Right lobe of liver (tissue), 6 donors: ENCODE measurements around the gene FAM72C. TPM values are rescaled to one million over a fixed set of nuclear protein-coding genes. Genes with fewer than 3 reads are reported as not detected.
"Not testable (repeated sequence)": the region's sequence is repeated elsewhere in the genome, so short reads cannot be mapped to it uniquely, and the experiment has no call there.

Experiments
- ATAC-seq, 4 donors: fragments of 200-7000 bp; cut with Tn5 transposase; one replicate each; pipeline ENCODE4 v1.9.1; 2020; ENCODE audit warnings: mild to moderate bottlenecking in 4 of 4, moderate library complexity in 4 of 4
- DNase-seq, 3 donors: peaks; one replicate each; pipeline ENCODE4 v3.0.0-alpha.2; 2020
- H3K27ac ChIP-seq, 3 donors: fragments of 200-600 bp; one replicate each; pipeline ENCODE4 v1.8.0; 2022
- H3K27me3 ChIP-seq, 2 donors: fragments of 200-600 bp; one replicate each; pipeline ENCODE4 v1.8.0; 2022
- H3K36me3 ChIP-seq, 4 donors: fragments of 200-600 bp; sonication (generic) in 1 of 4; one replicate each; pipeline versions ENCODE4 v1.5.1 to v1.8.0; 2017 to 2022; ENCODE audit warnings: control low read depth in 1 of 4
- H3K4me1 ChIP-seq, 4 donors: fragments of 200-600 bp; sonication (generic) in 1 of 4; one replicate each; pipeline versions ENCODE4 v1.5.1 to v1.8.0; 2017 to 2022; ENCODE audit warnings: control low read depth in 1 of 4
- H3K4me3 ChIP-seq, 3 donors: fragments of 200-600 bp; one replicate each; pipeline ENCODE4 v1.8.0; 2022
- H3K9me3 ChIP-seq, 4 donors: fragments of 200-600 bp; sonication (generic) in 1 of 4; one replicate each; pipeline versions ENCODE4 v1.5.1 to v1.8.0; 2017 to 2022; ENCODE audit warnings: control low read depth in 1 of 4
- WGBS: methylation state at CpG from one replicate; pipeline ENCODE4 v1.1.6; 2018; ENCODE audit warnings: low coverage, low lambda C conversion rate; ENCODE audit not compliant: insufficient coverage; ENCODE audit errors: missing lambda C conversion rate; 5-methylcytosine and 5-hydroxymethylcytosine counted together
- intact Hi-C, 2 donors: fragments of 100-400 bp; cut with DNase I; formaldehyde crosslinking; loops; one replicate each; pipeline versions ENCODE4 v1.11.2 to v1.14.1; 2022
- long read RNA-seq: library from polyadenylated mRNA; unstranded; transcript quantifications from one replicate; pipeline ENCODE4 v2.0.0, GENCODE V29; 2019
- total RNA-seq, 6 experiments: library from RNA; depleted of rRNA in 2 of 6; stranded (reverse); fragments of >200 nt in 2 of 6; fragmentation: NEBNext Ultra II Directional in 3 of 6; extraction: Animal tissue kit (Norgen Biotek cat#: 25700) in 3 of 6; gene quantifications; one replicate each; pipeline versions ENCODE4 v1.1.0 to v1.2.4, GENCODE V29; 2016 to 2023
- donor health status: DM: no; HTN: yes; CAD: no.
- donor health status: DM: no; HTN: no; CAD: no.
- donor health status: DM: no; HTN: no; CAD: no.
- donor health status: DM: no; HTN: yes; CAD: no.
- donor health status: DM: no; HTN: yes; CAD: no.

FAM72C gene
- under 1 TPM in 2 of 6 experiments, not detected in 4; 0.17 to 0.20 TPM for total RNA-seq
- long read RNA-seq, result 0 reads

GRCh38 chr1:143971924-143972700 is at the start of gene FAM72C:
TSS of gene FAM72C (minus strand) at chr1:143971986. CDS start at chr1:143971141, 845 bp downstream.
- WGBS, result no CpG with 5 or more reads among the region's 48 CpGs
- H3K9me3 ChIP-seq, intact Hi-C loops, H3K36me3 ChIP-seq, H3K27ac ChIP-seq, H3K27me3 ChIP-seq, H3K4me3 ChIP-seq, H3K4me1 ChIP-seq, DNase-seq: not testable (repeated sequence)
- ATAC-seq, result peak; percentile 80 to 90 (median 86)

GRCh38 chr1:144020001-144020738 is 48.4 kb upstream of the FAM72C start:
- H3K4me3 ChIP-seq, H3K27me3 ChIP-seq, H3K9me3 ChIP-seq, DNase-seq, ATAC-seq, H3K27ac ChIP-seq, H3K4me1 ChIP-seq, H3K36me3 ChIP-seq, intact Hi-C loops: not testable (repeated sequence)
- 40% methylated on average over 1 of the region's 3 CpGs for WGBS

DNA sequence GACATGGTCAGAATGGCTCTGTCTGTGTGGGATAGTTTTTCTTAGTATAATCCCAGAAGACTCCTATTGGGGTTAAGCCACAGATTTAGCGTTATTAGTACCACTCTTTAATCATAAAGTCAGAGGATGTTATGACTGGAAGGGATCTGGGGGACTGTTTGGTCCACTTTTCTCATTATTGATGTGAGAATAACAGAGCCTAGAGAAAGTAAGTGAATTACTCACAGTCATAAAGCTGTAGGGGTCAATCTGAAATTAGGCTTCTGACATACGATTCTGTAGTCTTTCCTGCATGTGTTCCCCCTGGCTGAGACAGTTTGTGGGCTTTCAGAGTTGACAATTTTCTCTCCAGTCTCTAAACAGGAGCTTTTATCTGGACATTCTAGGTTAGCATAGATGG is 47.3 kb upstream of the FAM72C start:
- H3K27ac ChIP-seq, intact Hi-C loops, ATAC-seq, H3K4me3 ChIP-seq, DNase-seq, H3K36me3 ChIP-seq, H3K4me1 ChIP-seq, H3K27me3 ChIP-seq, H3K9me3 ChIP-seq: not testable (repeated sequence)
- WGBS, result no CpG with 5 or more reads among the region's 2 CpGs

GRCh38 chr1:144015180-144015966 is 43.6 kb upstream of the FAM72C start:
- ATAC-seq, result peak; percentile 52 to 78 (median 57)
- H3K36me3 ChIP-seq, DNase-seq, H3K27ac ChIP-seq, H3K4me3 ChIP-seq, intact Hi-C loops, H3K27me3 ChIP-seq, H3K4me1 ChIP-seq, H3K9me3 ChIP-seq: not testable (repeated sequence)
- WGBS, result no CpG with 5 or more reads among the region's 8 CpGs

DNA sequence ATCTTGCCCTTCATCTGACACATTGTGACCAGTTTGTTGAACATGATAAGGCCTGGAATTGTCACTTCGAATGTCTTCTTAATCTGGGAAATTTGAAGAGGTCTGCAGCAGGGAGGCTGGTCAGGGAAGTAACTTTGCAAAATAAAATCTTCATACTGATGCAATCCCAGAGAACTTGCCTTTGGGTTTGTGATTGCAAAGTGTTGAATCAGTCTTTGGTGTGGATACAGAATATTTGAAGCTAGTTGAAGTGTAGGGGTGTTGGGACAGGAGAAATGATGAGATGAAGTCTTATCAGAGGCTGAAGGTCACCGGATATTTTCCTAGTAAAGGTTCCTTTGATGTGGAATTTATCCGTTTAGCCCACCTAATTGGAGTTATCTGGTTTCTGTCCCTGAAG is 42.7 kb upstream of the FAM72C start:
- intact Hi-C loops, H3K27ac ChIP-seq, H3K4me1 ChIP-seq, DNase-seq, H3K9me3 ChIP-seq, ATAC-seq, H3K4me3 ChIP-seq, H3K36me3 ChIP-seq, H3K27me3 ChIP-seq: not testable (repeated sequence)
- WGBS, result no CpG with 5 or more reads among the region's 3 CpGs

DNA sequence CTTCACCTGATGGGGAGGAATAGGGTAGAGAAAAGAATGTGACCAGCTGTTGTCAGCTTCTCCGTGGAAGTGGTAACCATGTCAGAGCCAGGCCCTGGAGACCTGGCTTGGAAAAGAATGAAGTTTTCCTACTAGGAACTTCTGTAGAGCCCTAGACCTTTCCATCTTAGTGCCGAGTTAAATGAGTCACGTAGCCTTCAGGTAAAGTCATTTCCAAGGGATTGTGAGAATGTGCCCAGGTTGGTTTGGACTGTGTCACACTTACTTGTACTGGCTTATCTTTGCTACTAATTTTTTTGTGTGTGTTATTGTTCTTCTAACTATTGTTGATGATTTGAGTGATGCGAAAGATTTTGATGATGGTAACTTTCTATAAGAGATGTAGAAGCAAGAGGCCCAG is 42.3 kb upstream of the FAM72C start:
- H3K36me3 ChIP-seq, H3K9me3 ChIP-seq, ATAC-seq, H3K4me3 ChIP-seq, H3K27ac ChIP-seq, H3K27me3 ChIP-seq, DNase-seq, intact Hi-C loops, H3K4me1 ChIP-seq: not testable (repeated sequence)
- WGBS, result no CpG with 5 or more reads among the region's 4 CpGs

GRCh38 chr1:144012168-144012733 is 40.5 kb upstream of the FAM72C start:
- H3K27me3 ChIP-seq, H3K36me3 ChIP-seq, H3K4me3 ChIP-seq, H3K27ac ChIP-seq, DNase-seq, H3K4me1 ChIP-seq, intact Hi-C loops, H3K9me3 ChIP-seq: not testable (repeated sequence)
- peak; percentile 59 to 85 (median 80) for ATAC-seq
- WGBS, result no CpG with 5 or more reads among the region's 4 CpGs

DNA sequence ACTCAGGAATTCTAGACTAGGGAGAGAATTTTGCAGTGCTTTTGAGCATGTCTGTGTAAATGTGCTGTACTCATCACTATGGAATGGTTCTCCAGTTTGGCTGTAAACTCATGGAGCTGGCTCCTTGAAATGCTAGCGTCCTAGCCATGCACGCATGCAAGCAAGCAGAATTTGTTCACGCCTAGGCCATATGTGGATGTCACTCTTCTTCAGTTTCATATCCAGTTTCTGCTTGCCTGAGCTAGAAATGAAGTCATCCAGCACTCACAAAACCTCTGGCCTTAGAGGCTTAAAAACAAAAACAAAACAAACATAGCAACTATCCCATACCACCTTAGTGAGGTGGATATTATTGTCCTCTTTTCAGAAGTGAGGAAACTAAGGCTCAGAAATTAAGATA is 37.6 kb upstream of the FAM72C start:
- H3K36me3 ChIP-seq, H3K27ac ChIP-seq, DNase-seq, intact Hi-C loops, H3K4me1 ChIP-seq, H3K27me3 ChIP-seq, H3K9me3 ChIP-seq, H3K4me3 ChIP-seq: not testable (repeated sequence)
- no CpG with 5 or more reads among the region's 3 CpGs for WGBS
- ATAC-seq, result peak in 3 of 4 donors; percentile 26 to 54 (median 38)

DNA sequence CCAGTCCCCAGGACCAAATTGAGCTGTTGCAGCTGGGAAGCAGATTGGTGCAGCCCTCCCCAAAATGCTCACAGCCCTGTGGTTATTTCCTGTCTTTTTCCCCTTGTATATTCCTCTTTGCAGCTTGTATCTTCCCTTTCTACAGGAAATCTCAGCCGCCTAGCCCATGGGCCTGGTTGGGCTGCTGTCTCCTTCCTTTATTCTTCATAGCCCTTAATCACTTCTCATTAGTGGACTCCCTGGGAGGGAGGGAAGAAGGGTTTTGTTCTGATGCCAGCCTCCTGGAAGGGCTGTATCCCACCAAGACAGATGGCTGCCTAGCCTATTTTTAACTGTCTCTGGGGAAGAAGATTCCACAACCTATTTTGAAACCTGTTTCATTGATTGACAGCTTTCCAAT is 32.5 kb upstream of the FAM72C start:
- intact Hi-C loops, H3K9me3 ChIP-seq, H3K4me1 ChIP-seq, ATAC-seq, H3K27ac ChIP-seq, H3K27me3 ChIP-seq, H3K4me3 ChIP-seq, DNase-seq, H3K36me3 ChIP-seq: not testable (repeated sequence)
- WGBS, result no CpG with 5 or more reads among the region's 1 CpG

DNA sequence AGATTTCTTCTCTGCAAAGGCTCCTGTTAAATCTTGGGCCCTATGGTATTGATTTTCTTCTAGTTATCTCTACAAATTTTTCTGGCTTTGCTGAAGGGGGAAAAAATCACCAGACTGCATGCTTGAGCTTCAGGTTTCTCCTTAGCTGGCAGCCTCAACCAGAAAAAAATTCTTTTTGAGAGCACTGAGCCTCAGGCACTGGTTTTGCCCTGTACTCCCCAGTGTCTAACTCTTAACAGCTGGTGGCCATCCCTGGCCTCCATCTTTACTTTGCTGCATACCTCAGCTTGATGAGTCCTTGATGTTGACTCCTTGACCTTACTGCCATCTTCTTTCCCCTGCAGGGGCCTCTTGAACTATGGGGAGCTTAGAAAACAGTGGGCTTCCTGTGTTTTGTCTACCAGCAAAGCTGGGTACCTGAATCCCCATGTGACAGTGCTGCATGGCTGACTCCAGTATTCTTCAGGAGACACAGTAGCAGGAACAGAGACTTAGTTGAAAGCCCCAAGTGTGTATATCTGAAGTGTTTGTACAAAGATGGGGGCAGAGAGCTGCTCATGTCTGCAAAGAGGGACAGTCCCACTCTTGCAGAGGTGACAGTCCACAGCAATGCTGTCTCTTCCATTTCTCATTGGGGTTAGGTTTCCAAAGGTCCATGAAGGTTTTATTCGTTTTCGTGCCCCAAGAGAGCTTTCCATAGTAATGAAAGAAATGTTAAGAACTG is 31.7 kb upstream of the FAM72C start:
- H3K4me3 ChIP-seq, intact Hi-C loops, H3K27me3 ChIP-seq, H3K36me3 ChIP-seq, H3K4me1 ChIP-seq, H3K27ac ChIP-seq, H3K9me3 ChIP-seq, ATAC-seq, DNase-seq: not testable (repeated sequence)
- WGBS, result 60% methylated on average over 2 of the region's 2 CpGs
